ENCODE data around the gene FAM50A.

DNA sequence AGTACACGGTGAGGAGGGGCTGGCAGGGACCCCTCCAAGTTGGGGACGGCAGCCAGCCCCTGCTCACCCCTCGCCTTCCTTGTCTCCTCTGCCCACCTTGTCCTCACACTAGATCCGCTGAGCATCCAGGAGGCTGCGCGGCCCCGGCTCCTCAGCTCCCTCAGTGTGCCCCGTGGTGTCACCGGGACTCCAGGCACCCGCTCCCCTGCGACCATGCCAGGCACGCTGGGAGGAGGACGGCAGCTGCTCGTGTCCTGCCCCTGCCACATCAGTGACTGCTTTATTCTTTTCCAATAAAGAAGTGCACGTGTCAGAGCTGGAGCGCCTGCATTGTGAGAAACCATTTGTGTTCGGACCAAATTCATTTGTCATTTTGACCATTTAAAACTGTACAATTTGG, 6.4 kb downstream of the FAM50A start:
- TF ChIP-seq POLR2AphosphoS5 (IDR thresholded peaks at IDR 0.05), result no peak
- TF ChIP-seq CTCF (IDR thresholded peaks at IDR 0.05), result no peak
